ENCODE data around the gene MYBPH. TPM values are rescaled to one million over a fixed set of nuclear protein-coding genes. Genes with fewer than 3 reads are reported as not detected.

Gene MYBPH
- total and polyA plus RNA-seq, 10 of the 15 experiments (the other 5 are each of a cell fraction or from before 2014, with no cell fraction given), result 0.06 to 0.10 TPM; not detected in 8

GRCh38 chr1:203185061-203185461 lies 9.4 kb upstream of the MYBPH start:
- CTCF ChIA-PET, result interaction anchor here (1.2 to 1.6 kb wide), 5 partner anchors 9 to 146 kb away, joined by 3 to 7 read pairs (median 4); no protein-coding TSS in a partner anchor
- H3K79me2 ChIP-seq (ENCODE audit: control insufficient read depth, insufficient read depth, low read length), result no peaks in the 10 kb centered on the region
- WGBS (ENCODE audit: insufficient coverage, insufficient replicate concordance, low lambda C conversion rate, missing lambda C conversion rate), result 36% methylated on average over 10 of the region's 10 CpGs
- no peaks in the 10 kb centered on the region; a peak in 1 of 4 replicates for H3K27me3 ChIP-seq (replicated peaks in 1 of 2; ENCODE audit: control insufficient read depth in 2 of 2, insufficient read depth in 2 of 2, low read length in 1 of 2)
- FAIRE-seq, result no peak
- intact Hi-C loops (cut with micrococcal nuclease; ENCODE audit: unreplicated experiment) (no loop called here), in situ Hi-C loops (cut with MboI) (no loop called here)
- SMC1A ChIA-PET (ENCODE audit: uncharacterized antibody, unreplicated experiment), result interaction anchor here (3.4 kb wide), 1 partner anchor 12 kb away, joined by 10 read pairs; no protein-coding TSS in a partner anchor
- no peak overlapping the region for H3K9ac ChIP-seq (ENCODE audit: control insufficient read depth, insufficient read depth, low read length)
- TF ChIP-seq NFIC (IDR thresholded peaks at IDR 0.05; ENCODE audit: low read depth, low read length), result no peak
- no peak for TF ChIP-seq ESRRA (IDR thresholded peaks at IDR 0.05; ENCODE audit: low read length)
- TF ChIP-seq NFYA (IDR thresholded peaks at IDR 0.05; ENCODE audit: borderline replicate concordance, low read depth, low read length), result no peak
- no peak for TF ChIP-seq SMC3 (IDR thresholded peaks at IDR 0.05; ENCODE audit: borderline replicate concordance, low read length)
- no peak for TF ChIP-seq RAD21 (IDR thresholded peaks at IDR 0.05; ENCODE audit: insufficient read depth, low read depth, low read length)
- TF ChIP-seq RELA (IDR thresholded peaks at IDR 0.05; ENCODE audit: borderline replicate concordance, partially characterized antibody), result no peak
- TF ChIP-seq MEF2A (IDR thresholded peaks at IDR 0.05; ENCODE audit: insufficient read depth, low read depth, low read length), result no peak
- no peak for TF ChIP-seq E2F4 (IDR thresholded peaks at IDR 0.05; ENCODE audit: low read depth, low read length)
- no peak for TF ChIP-seq IRF3 (IDR thresholded peaks at IDR 0.05)
- no peak for TF ChIP-seq RAD51 (IDR thresholded peaks at IDR 0.05)
- TF ChIP-seq SPI1 (IDR thresholded peaks at IDR 0.05; ENCODE audit: borderline replicate concordance, insufficient read depth, low read depth, low read length), result no peak
- TF ChIP-seq HDGF (IDR thresholded peaks at IDR 0.05), result no peak
- no peak for TF ChIP-seq REST (IDR thresholded peaks at IDR 0.05; ENCODE audit: low read depth, low read length)
- TF ChIP-seq RB1 (IDR thresholded peaks at IDR 0.05; ENCODE audit: borderline replicate concordance), result no peak
- no peak for TF ChIP-seq GATAD2B (conservative IDR thresholded peaks at IDR 0.05; ENCODE audit: low read depth)
- TF ChIP-seq POLR2AphosphoS5 (IDR thresholded peaks at IDR 0.05; ENCODE audit: low read length), result no peak
- no peak for TF ChIP-seq ZSCAN29 (IDR thresholded peaks at IDR 0.05)
- TF ChIP-seq NFXL1 (IDR thresholded peaks at IDR 0.05; ENCODE audit: borderline replicate concordance), result no peak
- RAD21 ChIA-PET (ENCODE audit: unreplicated experiment), result interaction anchor here (0.7 kb wide), 1 partner anchor 12 kb away, joined by 3 read pairs; no protein-coding TSS in a partner anchor
- no peak overlapping the region for H3K4me3 ChIP-seq
- H3K4me1 ChIP-seq (ENCODE audit: control insufficient read depth, insufficient read depth, low read length), result 0 out of 2 replicates have a peak, but pooled peaks cover 2% of the 10 kb centered on the region
- no peak overlapping the region for H3K4me2 ChIP-seq (ENCODE audit: control insufficient read depth, insufficient read depth)
- DNase-seq (ENCODE audit: low read depth, low spot score), result no peak
- no peak overlapping the region for H3K27ac ChIP-seq (ENCODE audit: control insufficient read depth, insufficient read depth)
- H2AFZ ChIP-seq (ENCODE audit: control insufficient read depth, low read depth, low read length), result no peak overlapping the region
- POLR2A ChIA-PET, result no interaction called here
- no TSS peak for BruUV-seq (replicated peaks)
- no peaks in the 10 kb centered on the region for H4K20me1 ChIP-seq (ENCODE audit: control insufficient read depth, insufficient read depth)
- H3K9me3 ChIP-seq (replicated peaks; ENCODE audit: control insufficient read depth, insufficient read depth, low read length), result no peaks in the 10 kb centered on the region
- no peaks in the 10 kb centered on the region for H3K36me3 ChIP-seq (ENCODE audit: control insufficient read depth in 2 of 2, insufficient read depth in 2 of 2, low read length in 1 of 2)
- ATAC-seq, result no peak
